GM23338 (cell line): ENCODE results near the gene ODR4. TPM values are rescaled to one million over a fixed set of nuclear protein-coding genes. Genes with fewer than 3 reads are reported as not detected.
"Not testable (repeated sequence)": the region's sequence is repeated elsewhere in the genome, so short reads cannot be mapped to it uniquely, and the experiment has no call there.

Source experiments
- ATAC-seq: fragments of 200-7000 bp; cut with Tn5 transposase; 3 replicates; pipeline ENCODE4 v1.9.1; 2020
- DNase-seq: peaks from one replicate; pipeline ENCODE4 v3.0.0-alpha.2; 2015; ENCODE audit warnings: low spot score
- H2AFZ ChIP-seq: fragments of 200-600 bp; sonication (generic); 2 replicates; pipeline ENCODE4 v1.8.0; 2016; ENCODE audit warnings: antibody characterized with exemption, mild to moderate bottlenecking, moderate library complexity
- H3F3A ChIP-seq: fragments of 200-600 bp; sonication (generic); replicated peaks from 2 replicates; pipeline ENCODE4 v1.8.0; 2017; ENCODE audit warnings: antibody characterized with exemption, mixed run types, low read depth
- H3K27ac ChIP-seq: fragments of 200-600 bp; sonication (generic); 2 replicates; pipeline ENCODE4 v1.6.1; 2016; ENCODE audit warnings: low read depth
- H3K27me3 ChIP-seq: fragments of 200-600 bp; sonication (generic); 2 replicates; pipeline ENCODE4 v1.8.0; 2016; ENCODE audit warnings: mild to moderate bottlenecking, mixed run types, moderate library complexity; ENCODE audit not compliant: insufficient read depth
- H3K36me3 ChIP-seq: fragments of 200-600 bp; sonication (generic); 2 replicates; pipeline ENCODE4 v1.8.0; 2016; ENCODE audit warnings: mild to moderate bottlenecking; ENCODE audit not compliant: insufficient read depth
- H3K4me1 ChIP-seq: fragments of 200-600 bp; sonication (generic); 2 replicates; pipeline ENCODE4 v1.8.0; 2016; ENCODE audit warnings: mild to moderate bottlenecking, moderate library complexity; ENCODE audit not compliant: insufficient read depth
- H3K4me2 ChIP-seq: fragments of 200-600 bp; sonication (generic); 2 replicates; pipeline ENCODE4 v1.7.1; 2017; ENCODE audit warnings: mixed run types
- H3K4me3 ChIP-seq: fragments of 200-600 bp; sonication (generic); 2 replicates; pipeline ENCODE4 v1.6.1; 2016; ENCODE audit warnings: mixed run types
- H3K79me2 ChIP-seq: fragments of 200-600 bp; sonication (generic); replicated peaks from 2 replicates; pipeline ENCODE4 v1.8.0; 2017; ENCODE audit warnings: mild to moderate bottlenecking; ENCODE audit not compliant: insufficient read depth
- H3K9me2 ChIP-seq: fragments of 200-600 bp; sonication (generic); 2 replicates; pipeline ENCODE4 v1.8.0; 2017; ENCODE audit not compliant: insufficient read depth
- H4K20me1 ChIP-seq: fragments of 200-600 bp; sonication (generic); replicated peaks from 2 replicates; pipeline ENCODE4 v1.8.0; 2017; ENCODE audit warnings: mild to moderate bottlenecking; ENCODE audit not compliant: insufficient read depth
- H3K27ac Mint-ChIP-seq: 2 replicates; pipeline ENCODE4 v1.8.0; 2020; ENCODE audit warnings: inconsistent platforms, mild to moderate bottlenecking, moderate library complexity, mixed read lengths
- H3K27me3 Mint-ChIP-seq: 3 replicates; pipeline ENCODE4 v1.8.0; 2022; ENCODE audit warnings: low read depth, mild to moderate bottlenecking, moderate library complexity, mixed read lengths, inconsistent platforms; ENCODE audit not compliant: insufficient read depth, poor library complexity
- H3K36me3 Mint-ChIP-seq: 3 replicates; pipeline ENCODE4 v1.8.0; 2021; ENCODE audit warnings: low read depth, mild to moderate bottlenecking, inconsistent platforms, moderate library complexity, mixed read lengths
- H3K4me1 Mint-ChIP-seq: 3 replicates; pipeline ENCODE4 v1.8.0; 2020; ENCODE audit warnings: mild to moderate bottlenecking, inconsistent platforms, mixed read lengths
- H3K4me3 Mint-ChIP-seq: 3 replicates; pipeline ENCODE4 v1.8.0; 2021; ENCODE audit warnings: moderate library complexity, mild to moderate bottlenecking, inconsistent platforms, mixed read lengths
- H3K9me3 Mint-ChIP-seq: 3 replicates; pipeline ENCODE4 v1.8.0; 2020; ENCODE audit warnings: moderate library complexity, mild to moderate bottlenecking, inconsistent platforms, mixed read lengths
- CREB1 ChIP-seq: fragments of 250-450 bp; sonication (Bioruptor Pico); IDR thresholded peaks from 2 replicates; pipeline ENCODE4 v1.5.0; 2020; ENCODE audit warnings: low read depth, mild to moderate bottlenecking, moderate library complexity
- EZH2 ChIP-seq: fragments of 200-600 bp; sonication (generic); IDR thresholded peaks from one replicate; pipeline ENCODE4 v1.8.0; 2017; ENCODE audit warnings: antibody characterized with exemption, mild to moderate bottlenecking, low read depth; ENCODE audit not compliant: unreplicated experiment
- STAT1 ChIP-seq: IDR thresholded peaks from one replicate; pipeline ENCODE4 v1.6.1; 2016; ENCODE audit warnings: antibody characterized with exemption; ENCODE audit not compliant: unreplicated experiment
- polyA plus RNA-seq: library from polyadenylated mRNA; unstranded; fragments of >200 nt; fragmentation: Nextera tagmentation; extraction: Ambion mirVana; gene quantifications from 2 replicates; pipeline ENCODE4 v1.2.1, GENCODE V29; 2016
- total RNA-seq: library from RNA; depleted of rRNA; stranded (reverse); fragments of >200 nt; shearing (Covaris generic); gene quantifications from 2 replicates; pipeline ENCODE4 v1.2.3, GENCODE V29; 2014
- TF ChIP-seq, protein P1 (sequence below): IDR thresholded peaks from 2 replicates; pipeline ENCODE4 v1.6.1; 2016; ENCODE audit warnings: antibody characterized with exemption
- TF ChIP-seq, protein P2 (sequence below), 2 experiments: fragments of 200-600 bp in 1 of 2; sonication (generic) in 1 of 2; conservative IDR thresholded peaks; 2 replicates each; pipeline versions ENCODE4 v1.5.1 to v1.6.1; 2016 to 2017; ENCODE audit warnings: antibody characterized with exemption in 2 of 2, low read depth in 2 of 2, mild to moderate bottlenecking in 2 of 2, moderate library complexity in 1 of 2
- TF ChIP-seq, protein P3 (sequence below): fragments of 250-450 bp; sonication (Bioruptor Pico); IDR thresholded peaks from 2 replicates; pipeline ENCODE4 v1.5.0; 2020; ENCODE audit warnings: mild to moderate bottlenecking, moderate library complexity

The ODR4 gene
- total and polyA plus RNA-seq, 2 experiments from 2014 or later, result 17.3 to 18.9 TPM

DNA sequence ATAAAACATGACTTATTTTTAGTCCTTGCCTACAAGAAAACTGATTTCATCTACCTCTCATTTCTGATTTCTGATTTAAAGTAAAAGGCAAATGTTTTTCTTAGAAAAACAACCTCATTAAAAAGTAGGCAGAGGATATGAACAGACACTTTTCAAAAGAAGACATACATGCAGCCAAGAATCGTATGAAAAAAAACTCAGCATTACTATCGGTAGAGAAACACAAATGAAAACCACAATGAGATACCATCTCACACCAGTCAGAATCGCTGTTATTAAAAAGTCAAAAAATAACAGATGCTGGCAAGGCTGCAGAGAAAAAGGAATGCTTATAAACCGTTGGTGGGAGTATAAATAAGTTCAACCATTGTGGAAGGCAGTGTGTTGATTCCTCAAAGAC, 16.2 kb downstream of the ODR4 start (continued):
- TF ChIP-seq, protein P1, sequence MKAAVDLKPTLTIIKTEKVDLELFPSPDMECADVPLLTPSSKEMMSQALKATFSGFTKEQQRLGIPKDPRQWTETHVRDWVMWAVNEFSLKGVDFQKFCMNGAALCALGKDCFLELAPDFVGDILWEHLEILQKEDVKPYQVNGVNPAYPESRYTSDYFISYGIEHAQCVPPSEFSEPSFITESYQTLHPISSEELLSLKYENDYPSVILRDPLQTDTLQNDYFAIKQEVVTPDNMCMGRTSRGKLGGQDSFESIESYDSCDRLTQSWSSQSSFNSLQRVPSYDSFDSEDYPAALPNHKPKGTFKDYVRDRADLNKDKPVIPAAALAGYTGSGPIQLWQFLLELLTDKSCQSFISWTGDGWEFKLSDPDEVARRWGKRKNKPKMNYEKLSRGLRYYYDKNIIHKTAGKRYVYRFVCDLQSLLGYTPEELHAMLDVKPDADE, result no peak

DNA sequence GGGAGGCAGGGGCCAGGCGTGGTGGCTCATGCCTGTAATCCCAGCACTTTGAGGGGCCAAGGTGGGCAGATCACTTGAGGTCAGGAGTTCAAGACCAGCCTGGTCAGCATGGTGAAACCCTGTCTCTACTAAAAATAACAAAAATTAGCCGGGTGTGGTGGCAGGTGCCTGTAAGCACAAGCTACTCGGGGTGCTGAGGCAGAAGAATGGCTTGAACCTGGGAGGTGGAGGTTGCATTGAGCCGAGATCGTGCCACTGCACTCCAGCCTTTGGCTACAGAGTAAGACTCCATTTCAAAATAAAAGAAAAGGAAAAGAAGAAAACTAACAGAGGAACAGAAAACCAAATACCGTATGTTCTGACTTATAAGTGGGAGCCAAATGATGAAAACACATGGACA, 17.1 kb downstream of the ODR4 start:
- ATAC-seq, H3K79me2 ChIP-seq, H3K9me2 ChIP-seq, H3K27ac ChIP-seq, H3K27me3 ChIP-seq, H3K9me3 Mint-ChIP-seq, H3K4me1 Mint-ChIP-seq, H3K4me2 ChIP-seq, H3K4me3 ChIP-seq, H3F3A ChIP-seq, H2AFZ ChIP-seq, H3K27ac Mint-ChIP-seq, H3K4me1 ChIP-seq, H4K20me1 ChIP-seq, H3K27me3 Mint-ChIP-seq, DNase-seq, H3K4me3 Mint-ChIP-seq: not testable (repeated sequence)
- H3K36me3 ChIP-seq, result peaks cover 31% of the 10 kb centered on the region; the same call in 1 of the 2 replicates
- H3K36me3 Mint-ChIP-seq, result peaks cover 41% of the 10 kb centered on the region

- not testable (repeated sequence) for H3K4me2 ChIP-seq, H3K4me3 ChIP-seq, ATAC-seq, H3K27ac Mint-ChIP-seq, H4K20me1 ChIP-seq, H2AFZ ChIP-seq, H3K4me1 ChIP-seq, H3K79me2 ChIP-seq, H3K4me1 Mint-ChIP-seq, H3K9me2 ChIP-seq, H3K27me3 ChIP-seq, H3K4me3 Mint-ChIP-seq, H3K27ac ChIP-seq, H3F3A ChIP-seq, DNase-seq, H3K27me3 Mint-ChIP-seq, H3K9me3 Mint-ChIP-seq
- H3K36me3 Mint-ChIP-seq, result peaks cover 19% of the 10 kb centered on the region; the same call in 2 of the 3 replicates
- peaks cover 25% of the 10 kb centered on the region for H3K36me3 ChIP-seq
These were observed 25.8 kb downstream of the ODR4 start for GRCh38 chr1:186401446-186401845.

DNA sequence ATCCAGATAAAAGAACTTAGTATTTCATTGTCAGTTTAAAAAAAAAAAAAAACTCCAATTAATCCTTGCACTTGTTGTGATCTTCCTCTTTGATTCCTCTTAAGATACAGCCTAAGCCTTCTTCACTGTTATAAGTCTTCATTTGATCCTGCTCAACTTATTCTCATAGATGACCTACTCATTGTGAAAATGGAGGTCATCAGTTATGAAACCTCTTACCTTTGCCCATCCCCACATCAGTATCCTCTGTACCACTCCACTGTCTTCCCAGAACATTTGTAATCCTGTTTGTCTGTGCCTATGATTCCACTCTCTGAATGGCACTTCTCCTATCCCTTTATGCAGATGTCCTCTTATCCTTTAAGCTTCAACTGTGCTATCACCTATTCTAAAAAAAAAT, 28.0 kb downstream of the ODR4 start:
- Histone ChIP-seq H3K79me2 (no peaks in the 10 kb centered on the region), H4K20me1 (no peaks in the 10 kb centered on the region), H3K4me3 (no peak overlapping the region), H3K4me1 (no peaks in the 10 kb centered on the region), H2AFZ (no peak overlapping the region), H3K4me2 (no peak overlapping the region), H3K36me3 (peaks cover 18% of the 10 kb centered on the region), H3K27ac (no peak overlapping the region), H3K27me3 (no peaks in the 10 kb centered on the region), H3K9me2 (no peaks in the 10 kb centered on the region), H3F3A (no peaks in the 10 kb centered on the region)
- Mint-ChIP-seq H3K36me3 (peaks cover 26% of the 10 kb centered on the region; the same call in 2 of the 3 replicates), H3K9me3 (no peaks in the 10 kb centered on the region), H3K27me3 (no peaks in the 10 kb centered on the region), H3K27ac (no peak overlapping the region), H3K4me1 (no peaks in the 10 kb centered on the region), H3K4me3 (no peak overlapping the region)
- DNase-seq (no peak), ATAC-seq (no peak)
- no peak for TF ChIP-seq CREB1
- TF ChIP-seq, protein P2, sequence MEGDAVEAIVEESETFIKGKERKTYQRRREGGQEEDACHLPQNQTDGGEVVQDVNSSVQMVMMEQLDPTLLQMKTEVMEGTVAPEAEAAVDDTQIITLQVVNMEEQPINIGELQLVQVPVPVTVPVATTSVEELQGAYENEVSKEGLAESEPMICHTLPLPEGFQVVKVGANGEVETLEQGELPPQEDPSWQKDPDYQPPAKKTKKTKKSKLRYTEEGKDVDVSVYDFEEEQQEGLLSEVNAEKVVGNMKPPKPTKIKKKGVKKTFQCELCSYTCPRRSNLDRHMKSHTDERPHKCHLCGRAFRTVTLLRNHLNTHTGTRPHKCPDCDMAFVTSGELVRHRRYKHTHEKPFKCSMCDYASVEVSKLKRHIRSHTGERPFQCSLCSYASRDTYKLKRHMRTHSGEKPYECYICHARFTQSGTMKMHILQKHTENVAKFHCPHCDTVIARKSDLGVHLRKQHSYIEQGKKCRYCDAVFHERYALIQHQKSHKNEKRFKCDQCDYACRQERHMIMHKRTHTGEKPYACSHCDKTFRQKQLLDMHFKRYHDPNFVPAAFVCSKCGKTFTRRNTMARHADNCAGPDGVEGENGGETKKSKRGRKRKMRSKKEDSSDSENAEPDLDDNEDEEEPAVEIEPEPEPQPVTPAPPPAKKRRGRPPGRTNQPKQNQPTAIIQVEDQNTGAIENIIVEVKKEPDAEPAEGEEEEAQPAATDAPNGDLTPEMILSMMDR (conservative IDR thresholded peaks at IDR 0.05; ENCODE audit: low read depth in 2 of 2), result no peak
- TF ChIP-seq STAT1, result no peak
- no peak for TF ChIP-seq EZH2
- TF ChIP-seq, protein P3, sequence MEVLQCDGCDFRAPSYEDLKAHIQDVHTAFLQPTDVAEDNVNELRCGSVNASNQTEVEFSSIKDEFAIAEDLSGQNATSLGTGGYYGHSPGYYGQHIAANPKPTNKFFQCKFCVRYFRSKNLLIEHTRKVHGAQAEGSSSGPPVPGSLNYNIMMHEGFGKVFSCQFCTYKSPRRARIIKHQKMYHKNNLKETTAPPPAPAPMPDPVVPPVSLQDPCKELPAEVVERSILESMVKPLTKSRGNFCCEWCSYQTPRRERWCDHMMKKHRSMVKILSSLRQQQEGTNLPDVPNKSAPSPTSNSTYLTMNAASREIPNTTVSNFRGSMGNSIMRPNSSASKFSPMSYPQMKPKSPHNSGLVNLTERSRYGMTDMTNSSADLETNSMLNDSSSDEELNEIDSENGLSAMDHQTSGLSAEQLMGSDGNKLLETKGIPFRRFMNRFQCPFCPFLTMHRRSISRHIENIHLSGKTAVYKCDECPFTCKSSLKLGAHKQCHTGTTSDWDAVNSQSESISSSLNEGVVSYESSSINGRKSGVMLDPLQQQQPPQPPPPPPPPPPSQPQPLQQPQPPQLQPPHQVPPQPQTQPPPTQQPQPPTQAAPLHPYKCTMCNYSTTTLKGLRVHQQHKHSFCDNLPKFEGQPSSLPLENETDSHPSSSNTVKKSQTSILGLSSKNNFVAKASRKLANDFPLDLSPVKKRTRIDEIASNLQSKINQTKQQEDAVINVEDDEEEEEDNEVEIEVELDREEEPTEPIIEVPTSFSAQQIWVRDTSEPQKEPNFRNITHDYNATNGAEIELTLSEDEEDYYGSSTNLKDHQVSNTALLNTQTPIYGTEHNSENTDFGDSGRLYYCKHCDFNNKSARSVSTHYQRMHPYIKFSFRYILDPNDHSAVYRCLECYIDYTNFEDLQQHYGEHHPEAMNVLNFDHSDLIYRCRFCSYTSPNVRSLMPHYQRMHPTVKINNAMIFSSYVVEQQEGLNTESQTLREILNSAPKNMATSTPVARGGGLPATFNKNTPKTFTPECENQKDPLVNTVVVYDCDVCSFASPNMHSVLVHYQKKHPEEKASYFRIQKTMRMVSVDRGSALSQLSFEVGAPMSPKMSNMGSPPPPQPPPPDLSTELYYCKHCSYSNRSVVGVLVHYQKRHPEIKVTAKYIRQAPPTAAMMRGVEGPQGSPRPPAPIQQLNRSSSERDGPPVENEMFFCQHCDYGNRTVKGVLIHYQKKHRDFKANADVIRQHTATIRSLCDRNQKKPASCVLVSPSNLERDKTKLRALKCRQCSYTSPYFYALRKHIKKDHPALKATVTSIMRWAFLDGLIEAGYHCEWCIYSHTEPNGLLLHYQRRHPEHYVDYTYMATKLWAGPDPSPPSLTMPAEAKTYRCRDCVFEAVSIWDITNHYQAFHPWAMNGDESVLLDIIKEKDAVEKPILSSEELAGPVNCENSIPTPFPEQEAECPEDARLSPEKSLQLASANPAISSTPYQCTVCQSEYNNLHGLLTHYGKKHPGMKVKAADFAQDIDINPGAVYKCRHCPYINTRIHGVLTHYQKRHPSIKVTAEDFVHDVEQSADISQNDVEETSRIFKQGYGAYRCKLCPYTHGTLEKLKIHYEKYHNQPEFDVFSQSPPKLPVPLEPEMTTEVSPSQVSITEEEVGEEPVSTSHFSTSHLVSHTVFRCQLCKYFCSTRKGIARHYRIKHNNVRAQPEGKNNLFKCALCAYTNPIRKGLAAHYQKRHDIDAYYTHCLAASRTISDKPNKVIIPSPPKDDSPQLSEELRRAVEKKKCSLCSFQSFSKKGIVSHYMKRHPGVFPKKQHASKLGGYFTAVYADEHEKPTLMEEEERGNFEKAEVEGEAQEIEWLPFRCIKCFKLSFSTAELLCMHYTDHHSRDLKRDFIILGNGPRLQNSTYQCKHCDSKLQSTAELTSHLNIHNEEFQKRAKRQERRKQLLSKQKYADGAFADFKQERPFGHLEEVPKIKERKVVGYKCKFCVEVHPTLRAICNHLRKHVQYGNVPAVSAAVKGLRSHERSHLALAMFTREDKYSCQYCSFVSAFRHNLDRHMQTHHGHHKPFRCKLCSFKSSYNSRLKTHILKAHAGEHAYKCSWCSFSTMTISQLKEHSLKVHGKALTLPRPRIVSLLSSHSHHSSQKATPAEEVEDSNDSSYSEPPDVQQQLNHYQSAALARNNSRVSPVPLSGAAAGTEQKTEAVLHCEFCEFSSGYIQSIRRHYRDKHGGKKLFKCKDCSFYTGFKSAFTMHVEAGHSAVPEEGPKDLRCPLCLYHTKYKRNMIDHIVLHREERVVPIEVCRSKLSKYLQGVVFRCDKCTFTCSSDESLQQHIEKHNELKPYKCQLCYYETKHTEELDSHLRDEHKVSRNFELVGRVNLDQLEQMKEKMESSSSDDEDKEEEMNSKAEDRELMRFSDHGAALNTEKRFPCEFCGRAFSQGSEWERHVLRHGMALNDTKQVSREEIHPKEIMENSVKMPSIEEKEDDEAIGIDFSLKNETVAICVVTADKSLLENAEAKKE (CRISPR knock-in tag), result no peak
